ENCODE measurements around the gene EIF1AD.

EIF1AD gene

DNA sequence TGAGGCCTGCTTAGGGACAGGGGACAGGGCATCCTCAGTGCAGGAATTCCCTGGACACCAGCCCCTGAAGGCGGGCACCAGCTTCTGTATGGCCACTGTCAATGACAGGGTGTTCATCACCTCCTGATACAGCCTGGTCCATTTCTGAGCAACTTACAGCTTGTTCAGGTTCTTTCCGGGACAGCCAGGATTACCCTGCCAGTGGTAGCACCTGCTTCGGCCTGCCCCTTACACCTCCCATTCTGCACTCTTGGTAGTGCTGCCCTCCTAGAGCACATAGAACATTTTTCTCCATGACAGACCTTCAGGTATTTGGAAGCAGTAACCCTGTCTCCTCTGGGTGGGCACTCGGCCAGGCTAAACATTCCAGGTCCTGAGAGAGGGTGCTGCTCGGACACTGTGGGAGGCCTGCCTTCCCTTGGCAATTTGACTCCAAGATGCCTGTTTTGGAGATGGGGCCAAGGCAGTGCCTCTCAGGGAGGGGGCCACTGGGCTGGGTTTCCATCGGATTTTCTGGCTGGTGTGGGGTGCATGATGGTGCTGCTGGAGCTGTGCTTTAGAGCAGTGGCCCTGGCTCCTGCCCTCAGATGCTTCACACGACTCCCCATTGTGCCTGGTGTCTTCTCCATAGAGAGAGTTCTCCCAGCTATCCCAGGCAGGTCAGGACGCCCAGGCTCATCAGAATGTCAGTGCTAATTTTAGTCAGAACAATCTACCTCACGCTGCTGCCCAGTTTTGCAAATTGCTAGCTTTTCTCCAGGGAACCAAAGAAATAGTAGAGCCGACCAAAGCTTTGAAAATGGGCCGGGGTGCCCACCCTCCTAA lies 45.8 kb upstream of the EIF1AD start (continued):
- no peak for TF ChIP-seq TOX (CRISPR knock-in tag; IDR thresholded peaks at IDR 0.05; ENCODE audit: borderline replicate concordance)

DNA sequence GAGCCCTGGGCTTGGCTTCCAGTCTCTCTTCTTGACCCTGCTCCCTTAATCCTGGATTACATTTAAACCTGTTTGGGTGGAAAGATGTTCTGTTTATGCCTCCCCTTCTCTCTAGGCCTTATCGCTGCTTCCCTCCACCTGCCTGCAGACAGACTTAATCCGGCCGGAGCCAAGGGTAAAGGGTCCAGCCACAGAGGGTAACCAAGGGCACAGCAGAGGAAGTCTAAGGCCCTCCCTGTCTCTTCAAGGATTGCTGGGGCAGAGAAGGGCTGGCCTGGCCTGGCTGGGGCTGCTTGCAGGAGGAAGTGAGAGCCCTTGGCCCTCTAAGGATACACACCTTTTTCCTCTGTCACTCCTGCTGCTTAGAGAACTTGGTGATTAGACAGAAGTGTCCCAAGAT lies 44.9 kb upstream of the EIF1AD start:
- TF ChIP-seq, protein P1, sequence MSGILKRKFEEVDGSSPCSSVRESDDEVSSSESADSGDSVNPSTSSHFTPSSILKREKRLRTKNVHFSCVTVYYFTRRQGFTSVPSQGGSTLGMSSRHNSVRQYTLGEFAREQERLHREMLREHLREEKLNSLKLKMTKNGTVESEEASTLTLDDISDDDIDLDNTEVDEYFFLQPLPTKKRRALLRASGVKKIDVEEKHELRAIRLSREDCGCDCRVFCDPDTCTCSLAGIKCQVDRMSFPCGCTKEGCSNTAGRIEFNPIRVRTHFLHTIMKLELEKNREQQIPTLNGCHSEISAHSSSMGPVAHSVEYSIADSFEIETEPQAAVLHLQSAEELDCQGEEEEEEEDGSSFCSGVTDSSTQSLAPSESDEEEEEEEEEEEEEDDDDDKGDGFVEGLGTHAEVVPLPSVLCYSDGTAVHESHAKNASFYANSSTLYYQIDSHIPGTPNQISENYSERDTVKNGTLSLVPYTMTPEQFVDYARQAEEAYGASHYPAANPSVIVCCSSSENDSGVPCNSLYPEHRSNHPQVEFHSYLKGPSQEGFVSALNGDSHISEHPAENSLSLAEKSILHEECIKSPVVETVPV (CRISPR knock-in tag; IDR thresholded peaks at IDR 0.05): no peak
- TF ChIP-seq CSDC2 (CRISPR knock-in tag; IDR thresholded peaks at IDR 0.05) (no peak), ZNF70 (CRISPR knock-in tag; IDR thresholded peaks at IDR 0.05) (no peak), ZNF565 (CRISPR knock-in tag; conservative IDR thresholded peaks at IDR 0.05; ENCODE audit: low read depth) (no peak), ISL1 (CRISPR knock-in tag; IDR thresholded peaks at IDR 0.05) (no peak), ZFP30 (CRISPR knock-in tag; IDR thresholded peaks at IDR 0.05) (no peak), ESRRG (CRISPR knock-in tag; IDR thresholded peaks at IDR 0.05) (no peak), RARB (CRISPR knock-in tag; IDR thresholded peaks at IDR 0.05) (no peak), SNAI2 (CRISPR knock-in tag; IDR thresholded peaks at IDR 0.05) (no peak), TOX (CRISPR knock-in tag; IDR thresholded peaks at IDR 0.05; ENCODE audit: borderline replicate concordance) (no peak)
- TF ChIP-seq, protein P2, sequence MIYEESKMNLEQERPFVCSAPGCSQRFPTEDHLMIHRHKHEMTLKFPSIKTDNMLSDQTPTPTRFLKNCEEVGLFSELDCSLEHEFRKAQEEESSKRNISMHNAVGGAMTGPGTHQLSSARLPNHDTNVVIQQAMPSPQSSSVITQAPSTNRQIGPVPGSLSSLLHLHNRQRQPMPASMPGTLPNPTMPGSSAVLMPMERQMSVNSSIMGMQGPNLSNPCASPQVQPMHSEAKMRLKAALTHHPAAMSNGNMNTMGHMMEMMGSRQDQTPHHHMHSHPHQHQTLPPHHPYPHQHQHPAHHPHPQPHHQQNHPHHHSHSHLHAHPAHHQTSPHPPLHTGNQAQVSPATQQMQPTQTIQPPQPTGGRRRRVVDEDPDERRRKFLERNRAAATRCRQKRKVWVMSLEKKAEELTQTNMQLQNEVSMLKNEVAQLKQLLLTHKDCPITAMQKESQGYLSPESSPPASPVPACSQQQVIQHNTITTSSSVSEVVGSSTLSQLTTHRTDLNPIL (CRISPR knock-in tag; IDR thresholded peaks at IDR 0.05; ENCODE audit: low read depth): no peak
- ATAC-seq: no peak

DNA sequence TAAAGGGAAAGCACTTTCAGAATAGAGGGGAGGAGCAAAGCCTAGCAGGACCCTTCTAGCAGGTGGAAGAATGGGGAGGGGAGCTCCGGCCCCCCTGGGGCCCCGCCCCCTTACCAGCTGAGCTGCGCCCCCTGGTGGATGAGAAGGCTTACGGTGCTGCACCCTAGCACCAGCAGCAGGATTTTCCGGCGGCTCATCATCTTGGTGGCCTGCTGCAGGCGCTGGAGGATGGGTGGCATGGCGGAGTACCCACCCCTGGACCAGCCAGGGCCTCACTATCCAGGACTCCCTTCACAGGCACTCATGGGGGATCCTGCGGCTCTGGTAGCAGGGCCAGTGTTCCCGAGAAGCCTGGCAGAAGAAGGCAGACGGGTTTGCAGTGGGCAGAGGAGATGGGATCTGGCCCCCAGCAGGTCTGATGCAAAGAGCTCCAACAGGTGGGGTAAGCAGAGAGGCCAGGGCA lies 43.3 kb upstream of the EIF1AD start:
- ATAC-seq: peak; percentile 84
- TF ChIP-seq, protein P3, sequence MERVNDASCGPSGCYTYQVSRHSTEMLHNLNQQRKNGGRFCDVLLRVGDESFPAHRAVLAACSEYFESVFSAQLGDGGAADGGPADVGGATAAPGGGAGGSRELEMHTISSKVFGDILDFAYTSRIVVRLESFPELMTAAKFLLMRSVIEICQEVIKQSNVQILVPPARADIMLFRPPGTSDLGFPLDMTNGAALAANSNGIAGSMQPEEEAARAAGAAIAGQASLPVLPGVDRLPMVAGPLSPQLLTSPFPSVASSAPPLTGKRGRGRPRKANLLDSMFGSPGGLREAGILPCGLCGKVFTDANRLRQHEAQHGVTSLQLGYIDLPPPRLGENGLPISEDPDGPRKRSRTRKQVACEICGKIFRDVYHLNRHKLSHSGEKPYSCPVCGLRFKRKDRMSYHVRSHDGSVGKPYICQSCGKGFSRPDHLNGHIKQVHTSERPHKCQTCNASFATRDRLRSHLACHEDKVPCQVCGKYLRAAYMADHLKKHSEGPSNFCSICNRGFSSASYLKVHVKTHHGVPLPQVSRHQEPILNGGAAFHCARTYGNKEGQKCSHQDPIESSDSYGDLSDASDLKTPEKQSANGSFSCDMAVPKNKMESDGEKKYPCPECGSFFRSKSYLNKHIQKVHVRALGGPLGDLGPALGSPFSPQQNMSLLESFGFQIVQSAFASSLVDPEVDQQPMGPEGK (CRISPR knock-in tag; IDR thresholded peaks at IDR 0.05; ENCODE audit: borderline replicate concordance): no peak
- no peak for TF ChIP-seq OSR1 (CRISPR knock-in tag; IDR thresholded peaks at IDR 0.05)
- no peak for TF ChIP-seq CSDC2 (CRISPR knock-in tag; IDR thresholded peaks at IDR 0.05)
- TF ChIP-seq, protein P4, sequence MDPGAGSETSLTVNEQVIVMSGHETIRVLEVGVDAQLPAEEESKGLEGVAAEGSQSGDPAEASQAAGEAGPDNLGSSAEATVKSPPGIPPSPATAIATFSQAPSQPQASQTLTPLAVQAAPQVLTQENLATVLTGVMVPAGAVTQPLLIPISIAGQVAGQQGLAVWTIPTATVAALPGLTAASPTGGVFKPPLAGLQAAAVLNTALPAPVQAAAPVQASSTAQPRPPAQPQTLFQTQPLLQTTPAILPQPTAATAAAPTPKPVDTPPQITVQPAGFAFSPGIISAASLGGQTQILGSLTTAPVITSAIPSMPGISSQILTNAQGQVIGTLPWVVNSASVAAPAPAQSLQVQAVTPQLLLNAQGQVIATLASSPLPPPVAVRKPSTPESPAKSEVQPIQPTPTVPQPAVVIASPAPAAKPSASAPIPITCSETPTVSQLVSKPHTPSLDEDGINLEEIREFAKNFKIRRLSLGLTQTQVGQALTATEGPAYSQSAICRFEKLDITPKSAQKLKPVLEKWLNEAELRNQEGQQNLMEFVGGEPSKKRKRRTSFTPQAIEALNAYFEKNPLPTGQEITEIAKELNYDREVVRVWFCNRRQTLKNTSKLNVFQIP (CRISPR knock-in tag; IDR thresholded peaks at IDR 0.05; ENCODE audit: borderline replicate concordance, low read depth): no peak
- TF ChIP-seq ZFP30 (CRISPR knock-in tag; IDR thresholded peaks at IDR 0.05): no peak
- no peak for TF ChIP-seq ZC3H10 (CRISPR knock-in tag; IDR thresholded peaks at IDR 0.05)
- TF ChIP-seq ZNF565 (CRISPR knock-in tag; conservative IDR thresholded peaks at IDR 0.05; ENCODE audit: low read depth): no peak
- no peak for TF ChIP-seq BACH2 (CRISPR knock-in tag; IDR thresholded peaks at IDR 0.05; ENCODE audit: borderline replicate concordance)
- TF ChIP-seq ESRRG (CRISPR knock-in tag; IDR thresholded peaks at IDR 0.05): no peak
- TF ChIP-seq TOX (CRISPR knock-in tag; IDR thresholded peaks at IDR 0.05; ENCODE audit: borderline replicate concordance): no peak
- TF ChIP-seq, protein P5, sequence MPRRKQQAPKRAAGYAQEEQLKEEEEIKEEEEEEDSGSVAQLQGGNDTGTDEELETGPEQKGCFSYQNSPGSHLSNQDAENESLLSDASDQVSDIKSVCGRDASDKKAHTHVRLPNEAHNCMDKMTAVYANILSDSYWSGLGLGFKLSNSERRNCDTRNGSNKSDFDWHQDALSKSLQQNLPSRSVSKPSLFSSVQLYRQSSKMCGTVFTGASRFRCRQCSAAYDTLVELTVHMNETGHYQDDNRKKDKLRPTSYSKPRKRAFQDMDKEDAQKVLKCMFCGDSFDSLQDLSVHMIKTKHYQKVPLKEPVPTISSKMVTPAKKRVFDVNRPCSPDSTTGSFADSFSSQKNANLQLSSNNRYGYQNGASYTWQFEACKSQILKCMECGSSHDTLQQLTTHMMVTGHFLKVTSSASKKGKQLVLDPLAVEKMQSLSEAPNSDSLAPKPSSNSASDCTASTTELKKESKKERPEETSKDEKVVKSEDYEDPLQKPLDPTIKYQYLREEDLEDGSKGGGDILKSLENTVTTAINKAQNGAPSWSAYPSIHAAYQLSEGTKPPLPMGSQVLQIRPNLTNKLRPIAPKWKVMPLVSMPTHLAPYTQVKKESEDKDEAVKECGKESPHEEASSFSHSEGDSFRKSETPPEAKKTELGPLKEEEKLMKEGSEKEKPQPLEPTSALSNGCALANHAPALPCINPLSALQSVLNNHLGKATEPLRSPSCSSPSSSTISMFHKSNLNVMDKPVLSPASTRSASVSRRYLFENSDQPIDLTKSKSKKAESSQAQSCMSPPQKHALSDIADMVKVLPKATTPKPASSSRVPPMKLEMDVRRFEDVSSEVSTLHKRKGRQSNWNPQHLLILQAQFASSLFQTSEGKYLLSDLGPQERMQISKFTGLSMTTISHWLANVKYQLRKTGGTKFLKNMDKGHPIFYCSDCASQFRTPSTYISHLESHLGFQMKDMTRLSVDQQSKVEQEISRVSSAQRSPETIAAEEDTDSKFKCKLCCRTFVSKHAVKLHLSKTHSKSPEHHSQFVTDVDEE (CRISPR knock-in tag; IDR thresholded peaks at IDR 0.05): no peak
- TF ChIP-seq TCF4 (CRISPR knock-in tag; IDR thresholded peaks at IDR 0.05; ENCODE audit: borderline replicate concordance): no peak
- no peak for TF ChIP-seq PPARA (CRISPR knock-in tag; IDR thresholded peaks at IDR 0.05; ENCODE audit: borderline replicate concordance)
- no peak for TF ChIP-seq ZNF70 (CRISPR knock-in tag; IDR thresholded peaks at IDR 0.05)
- no peak for TF ChIP-seq ISL1 (CRISPR knock-in tag; IDR thresholded peaks at IDR 0.05)
- no peak for TF ChIP-seq RARB (CRISPR knock-in tag; IDR thresholded peaks at IDR 0.05)
- TF ChIP-seq, protein P2 (CRISPR knock-in tag; IDR thresholded peaks at IDR 0.05; ENCODE audit: low read depth): no peak
- no peak for TF ChIP-seq SNAI2 (CRISPR knock-in tag; IDR thresholded peaks at IDR 0.05)

Data from SK-N-SH treated with all-trans-retinoic acid at 6 μM for 48 hours (cell line).